ENCODE data around the gene LETMD1. TPM values are rescaled to one million over a fixed set of nuclear protein-coding genes. Genes with fewer than 3 reads are reported as not detected.

LETMD1 gene
- polyA plus RNA-seq, 6 donors from 2014 or later, result 17.9 to 32.7 (median 24.8) TPM

- Mint-ChIP-seq H3K4me1 (peaks cover 9 to 15% (median 12%) of the 10 kb centered on the region in 3 donors), H3K36me3 (no peaks in the 10 kb centered on the region), H3K27me3 (no peaks in the 10 kb centered on the region), H3K27ac (peak overlapping the region in 1 of 6 donors; percentile 32), H3K4me3 (peak overlapping the region in 1 of 8 donors; percentile 15), H3K9me3 (no peaks in the 10 kb centered on the region)
- ATAC-seq (ENCODE audit: low read depth in 2 of 2) (no peak), DNase-seq (no peak)
Measured at GRCh38 chr12:51087818-51088217, 39.7 kb downstream of the LETMD1 start.

DNA sequence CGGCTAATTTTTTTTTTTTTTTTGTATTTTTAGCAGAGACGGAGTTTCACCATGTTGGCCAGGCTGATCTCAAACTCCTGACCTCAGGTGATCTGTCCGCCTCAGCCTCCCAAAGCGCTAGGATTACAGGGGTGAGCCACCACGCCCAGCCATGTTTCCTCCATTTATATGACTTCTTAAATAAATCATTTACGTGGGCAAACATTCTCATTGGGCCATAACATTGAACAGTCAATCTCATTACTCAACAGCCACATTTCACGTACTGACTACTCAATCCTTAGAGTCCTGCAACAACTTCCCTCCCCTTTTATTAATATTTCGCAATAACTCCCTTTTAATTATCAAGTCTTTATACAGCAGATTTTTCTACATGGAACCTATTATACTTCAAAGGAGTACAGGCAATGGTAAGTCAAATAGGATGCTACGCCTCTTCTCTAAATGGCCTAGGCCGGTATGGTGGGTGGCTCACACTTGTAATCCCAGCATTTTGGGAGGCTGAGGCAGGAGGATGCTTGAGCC lies 42.6 kb downstream of the LETMD1 start:
- Mint-ChIP-seq H3K4me3 (peak overlapping the region in 1 of 8 donors; percentile 7), H3K27ac (peak overlapping the region in 2 of 6 donors; percentile 39 to 47), H3K27me3 (no peaks in the 10 kb centered on the region), H3K36me3 (peaks cover 0 to 6% of the 10 kb centered on the region in 2 donors), H3K9me3 (no peaks in the 10 kb centered on the region), H3K4me1 (no peaks in the 10 kb centered on the region)
- no peak for DNase-seq
- ATAC-seq (ENCODE audit: low read depth in 2 of 2), result no peak

DNA sequence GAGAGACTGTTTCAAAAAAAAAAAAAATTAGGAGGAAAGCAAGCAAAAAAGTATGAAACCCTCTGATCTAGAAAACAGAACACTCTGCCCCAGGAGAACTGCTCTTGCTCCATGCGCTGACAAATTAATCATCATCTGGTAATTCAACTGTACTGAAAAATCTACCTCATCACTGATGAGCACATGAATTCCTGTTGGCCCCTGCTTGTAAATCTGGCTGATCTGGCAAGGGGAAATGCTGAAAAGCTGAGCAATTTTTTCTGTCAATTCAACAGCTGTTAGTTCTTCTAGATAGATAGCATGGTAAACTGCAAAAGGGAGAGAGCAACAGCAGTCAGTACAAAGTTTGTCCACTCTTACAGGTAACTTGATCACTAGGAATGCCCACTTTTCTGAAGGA lies 50.5 kb downstream of the LETMD1 start:
- ATAC-seq (ENCODE audit: low read depth in 2 of 2) (no peak), DNase-seq (no peak)
- Mint-ChIP-seq H3K4me3 (no peak overlapping the region), H3K36me3 (peaks cover 8 to 25% of the 10 kb centered on the region in 2 donors), H3K9me3 (no peaks in the 10 kb centered on the region), H3K27ac (peak overlapping the region in 1 of 6 donors; percentile 11), H3K27me3 (no peaks in the 10 kb centered on the region), H3K4me1 (no peaks in the 10 kb centered on the region)

GRCh38 chr12:51103977-51104376 lies 55.9 kb downstream of the LETMD1 start:
- Mint-ChIP-seq H3K36me3 (peaks cover 8 to 26% of the 10 kb centered on the region in 2 donors), H3K9me3 (no peaks in the 10 kb centered on the region), H3K27me3 (no peaks in the 10 kb centered on the region), H3K4me3 (no peak overlapping the region), H3K4me1 (no peaks in the 10 kb centered on the region), H3K27ac (peak overlapping the region in 1 of 6 donors; percentile 4)
- no peak for ATAC-seq (ENCODE audit: low read depth in 2 of 2)
- no peak for DNase-seq

DNA sequence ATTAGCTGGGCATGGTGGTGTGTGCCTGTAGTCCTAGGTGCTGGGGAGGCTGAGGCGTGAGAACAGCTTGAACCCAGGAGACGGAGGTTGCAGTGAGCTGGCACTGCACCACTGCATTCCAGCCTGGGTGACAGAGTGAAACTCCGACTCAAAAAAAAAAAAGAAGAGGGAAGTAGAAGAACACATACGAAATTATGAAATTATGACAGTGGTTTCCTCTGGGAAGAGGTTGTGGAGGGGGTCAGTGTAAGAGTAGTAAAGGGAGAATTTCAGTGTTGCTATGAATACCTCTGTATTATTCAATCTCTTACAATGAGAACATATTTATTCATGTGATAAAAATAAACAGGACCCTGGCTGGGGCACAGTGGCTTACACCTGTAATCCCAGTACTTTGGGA lies 60.0 kb downstream of the LETMD1 start:
- DNase-seq, result no peak
- ATAC-seq (ENCODE audit: low read depth in 2 of 2), result no peak
- H3K4me1 Mint-ChIP-seq, result peaks cover 0 to under 1% (median 0%) of the 10 kb centered on the region in 3 donors
- no peaks in the 10 kb centered on the region for H3K27me3 Mint-ChIP-seq
- peaks cover 0 to 20% of the 10 kb centered on the region in 2 donors for H3K36me3 Mint-ChIP-seq
- H3K9me3 Mint-ChIP-seq, result no peaks in the 10 kb centered on the region
- H3K4me3 Mint-ChIP-seq, result no peak overlapping the region
- H3K27ac Mint-ChIP-seq, result no peak overlapping the region

Other genes with a start within 250 kb of the LETMD1 start
- not detected for gene TMPRSS12, start 205.4 kb upstream of the LETMD1 start, polyA plus RNA-seq (ENCODE audit: low read depth in 6 of 6)
- not detected for gene HIGD1C, start 95.8 kb upstream of the LETMD1 start, polyA plus RNA-seq (ENCODE audit: low read depth in 6 of 6)
- gene SLC11A2, start 21.9 kb upstream of the LETMD1 start, polyA plus RNA-seq (ENCODE audit: low read depth in 6 of 6), result 10 to 100 TPM in 2 of 6 donors, 1 to 10 TPM in 4; 7.7 to 14.5 (median 9.4) TPM
- gene CSRNP2, start 35.3 kb downstream of the LETMD1 start, polyA plus RNA-seq (ENCODE audit: low read depth in 6 of 6), result 1 to 10 TPM in 5 of 6 donors, not detected in 1; 1.8 to 6.9 (median 4.3) TPM
- 10 to 100 TPM in 5 of 6 donors, 1 to 10 TPM in 1; 9.7 to 14.0 (median 13.1) TPM for gene TFCP2, start 124.8 kb downstream of the LETMD1 start, polyA plus RNA-seq (ENCODE audit: low read depth in 6 of 6)
- gene POU6F1, start 169.7 kb downstream of the LETMD1 start, polyA plus RNA-seq (ENCODE audit: low read depth in 6 of 6), result 1 to 10 TPM in 5 of 6 donors, not detected in 1; 1.1 to 3.4 (median 1.7) TPM
- 1,000 to 10,000 TPM; 1,454 to 3,149 (median 1,632) TPM for gene DAZAP2, start 190.5 kb downstream of the LETMD1 start, polyA plus RNA-seq (ENCODE audit: low read depth in 6 of 6)
- 10 to 100 TPM; 26.8 to 55.3 (median 41.1) TPM for gene SMAGP, start 222.1 kb downstream of the LETMD1 start, polyA plus RNA-seq (ENCODE audit: low read depth in 6 of 6)

Data from naive B cell (primary cell).